Peyer's patch (tissue), 4 donors: ENCODE measurements around the gene EEFSEC.

Experiments used
- CTCF ChIP-seq, 6 experiments: fragments of 450-650 bp in 4 of 6; fragments of 200-600 bp in 2 of 6; sonication (generic) in 1 of 6; IDR thresholded peaks; one replicate each; pipeline ENCODE4 v1.5.1; 2017 to 2019; ENCODE audit warnings: antibody characterized with exemption in 6 of 6, mild to moderate bottlenecking in 3 of 6, moderate library complexity in 1 of 6
- POLR2A ChIP-seq, 2 donors: fragments of 450-650 bp; IDR thresholded peaks; one replicate each; pipeline ENCODE4 v1.5.1; 2017; ENCODE audit warnings: antibody characterized with exemption in 2 of 2, mild to moderate bottlenecking in 2 of 2, moderate library complexity in 2 of 2

- TF ChIP-seq CTCF (IDR thresholded peaks at IDR 0.05) (no peak), POLR2A (IDR thresholded peaks at IDR 0.05) (no peak)
Measured at GRCh38 chr3:128289534-128289933, 136.3 kb downstream of the EEFSEC start.
